GM18861 (cell line): Measurements from ENCODE around the gene PTBP3.
"Not testable (repeated sequence)": the region's sequence is repeated elsewhere in the genome, so short reads cannot be mapped to it uniquely, and the experiment has no call there.

Experiments
- ATAC-seq: cut with Tn5 transposase; IDR thresholded peaks from one replicate; pipeline ENCODE4 v1.9.1; 2021; ENCODE audit not compliant: unreplicated experiment

Gene PTBP3

GRCh38 chr9:112325127-112325526, 8.3 kb downstream of the PTBP3 start:
- no peak for ATAC-seq

- no peak for ATAC-seq
These were observed 10.0 kb downstream of the PTBP3 start for GRCh38 chr9:112323378-112323854.

- ATAC-seq: no peak
These were observed 10.6 kb downstream of the PTBP3 start for GRCh38 chr9:112322701-112323377.

DNA sequence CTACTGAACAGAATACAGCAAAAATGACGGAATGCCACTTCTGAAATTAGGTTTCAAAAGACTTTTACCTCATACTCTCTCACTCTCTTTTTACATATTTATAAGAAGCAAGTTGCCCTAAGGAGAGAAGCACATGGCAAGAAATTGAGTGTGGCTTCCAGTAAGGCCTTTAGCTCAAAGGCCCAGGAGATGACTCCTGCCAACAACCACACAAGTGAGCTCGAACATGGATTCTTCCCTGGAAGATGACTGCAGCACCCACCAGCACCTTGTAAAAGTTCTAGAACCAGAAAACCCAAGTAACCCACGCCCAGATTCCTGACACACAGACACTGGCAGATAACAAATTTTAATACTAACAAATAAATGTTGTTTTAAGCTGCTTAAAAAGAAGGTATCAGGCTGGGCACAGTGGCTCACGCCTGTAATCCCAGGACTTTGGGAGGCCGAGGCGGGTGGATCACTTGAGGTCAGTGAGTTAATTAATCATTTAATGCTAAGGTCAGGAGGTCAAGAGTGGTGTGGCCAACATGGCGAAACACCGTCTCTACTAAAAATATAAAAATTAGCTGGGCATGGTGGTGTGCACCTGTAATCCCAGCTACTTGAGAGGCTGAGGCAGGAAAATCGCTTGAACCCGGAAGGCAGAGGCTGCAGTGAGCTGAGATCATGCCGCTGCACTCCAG, 17.0 kb downstream of the PTBP3 start:
- no peak for ATAC-seq

DNA sequence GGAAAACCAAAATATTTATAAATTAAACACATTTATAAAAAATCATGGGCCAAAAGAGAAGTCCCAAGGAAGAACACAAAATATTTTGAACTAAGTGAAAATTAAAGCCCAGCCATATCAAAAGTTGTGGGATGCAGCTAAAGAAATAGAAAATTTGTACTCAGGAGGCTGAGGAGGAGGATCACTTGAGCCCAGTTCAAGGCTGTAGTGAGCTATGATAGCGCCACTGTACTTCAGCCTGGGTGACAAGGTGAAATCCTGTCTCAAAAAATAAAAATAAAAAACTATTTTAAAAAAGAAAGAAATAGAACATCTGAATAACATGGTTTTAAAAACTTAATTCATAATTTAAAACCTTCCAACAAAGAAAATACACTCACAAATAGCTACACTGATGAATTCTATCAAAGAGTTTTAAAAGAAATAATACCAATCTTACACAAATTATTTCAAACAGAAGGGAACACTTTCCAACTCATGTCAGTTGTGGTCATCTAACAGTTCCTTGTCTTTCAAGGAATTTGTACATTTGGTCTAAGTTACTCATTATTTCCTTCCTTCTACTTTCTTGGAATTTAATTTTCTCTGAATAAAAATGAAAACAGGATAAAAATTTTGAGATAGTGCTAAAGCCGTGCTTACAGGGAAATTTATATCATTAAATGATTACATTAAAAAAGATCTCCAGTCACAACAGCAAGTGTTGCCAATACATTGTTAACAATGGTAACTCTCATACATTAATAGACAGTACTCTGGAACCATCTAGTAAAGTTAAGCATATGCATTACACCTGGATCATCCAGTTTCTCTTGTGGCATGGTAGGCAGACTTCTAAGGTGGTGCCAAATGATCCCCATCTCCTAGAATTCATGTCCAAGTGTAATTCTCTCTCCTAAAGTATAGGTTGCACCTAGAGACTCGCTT, 17.8 kb downstream of the PTBP3 start:
- no peak for ATAC-seq

GRCh38 chr9:112312139-112312538, 21.3 kb downstream of the PTBP3 start:
- ATAC-seq: no peak

DNA sequence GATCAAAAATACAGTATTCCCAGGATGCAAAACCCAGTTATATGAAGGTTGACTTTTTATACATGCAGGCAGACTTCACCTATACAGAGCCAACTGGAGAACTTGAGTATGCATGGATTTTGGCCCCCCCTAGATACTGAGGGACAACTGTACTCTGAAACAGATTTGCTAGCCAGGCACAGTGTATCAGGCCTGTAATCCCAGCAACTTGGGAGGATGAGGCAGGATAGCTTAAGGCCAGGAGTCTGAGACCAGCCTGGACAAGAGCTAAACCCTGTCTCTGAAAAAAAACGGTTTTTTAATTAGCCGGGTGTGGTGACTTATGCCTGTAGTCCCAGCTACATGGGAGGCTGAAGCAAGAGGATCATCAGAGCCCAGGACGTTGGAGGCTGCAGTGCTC, 21.9 kb downstream of the PTBP3 start:
- no peak for ATAC-seq

DNA sequence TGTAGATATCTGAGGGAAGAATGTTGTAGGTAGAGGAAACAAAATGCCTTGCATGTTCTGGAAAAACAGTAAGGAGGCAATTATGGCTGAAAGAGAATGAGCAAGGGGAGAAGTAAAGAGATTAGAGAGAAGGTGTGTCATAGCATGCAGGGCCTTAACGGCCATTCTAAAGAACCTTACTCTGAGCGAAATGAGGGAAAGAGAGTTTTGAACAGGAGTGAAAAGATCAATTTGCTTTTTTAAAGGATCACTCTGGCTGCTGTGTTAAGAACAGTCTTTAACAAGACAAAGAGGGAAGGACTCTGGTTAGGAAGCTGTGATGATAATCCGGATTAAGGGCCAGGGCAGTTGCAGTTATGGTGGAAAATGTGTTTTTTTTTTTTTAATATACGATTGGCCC, 22.6 kb downstream of the PTBP3 start:
- ATAC-seq: no peak

- no peak for ATAC-seq
These were observed 24.8 kb downstream of the PTBP3 start for GRCh38 chr9:112308588-112308987.

DNA sequence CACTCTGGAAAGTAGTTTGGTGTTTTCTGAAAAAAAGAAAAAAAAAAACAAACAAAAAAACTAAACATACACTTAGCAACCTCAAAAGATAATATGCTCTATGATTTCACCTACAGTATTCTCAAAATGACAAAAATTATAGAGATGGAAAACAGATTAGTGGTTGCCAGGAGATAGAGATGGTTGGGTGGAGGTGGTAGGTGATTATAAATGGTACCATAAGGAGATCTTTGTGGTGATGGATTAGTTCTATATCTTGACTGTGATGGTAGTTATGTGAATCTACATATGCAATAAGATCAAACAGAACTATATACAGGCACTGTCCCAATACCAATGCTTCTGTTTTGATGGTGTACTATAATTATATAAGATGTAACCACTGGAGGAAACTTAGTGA, 32.0 kb downstream of the PTBP3 start:
- ATAC-seq: no peak

- no peak for ATAC-seq
These were observed 33.9 kb downstream of the PTBP3 start for GRCh38 chr9:112299514-112299913.

DNA sequence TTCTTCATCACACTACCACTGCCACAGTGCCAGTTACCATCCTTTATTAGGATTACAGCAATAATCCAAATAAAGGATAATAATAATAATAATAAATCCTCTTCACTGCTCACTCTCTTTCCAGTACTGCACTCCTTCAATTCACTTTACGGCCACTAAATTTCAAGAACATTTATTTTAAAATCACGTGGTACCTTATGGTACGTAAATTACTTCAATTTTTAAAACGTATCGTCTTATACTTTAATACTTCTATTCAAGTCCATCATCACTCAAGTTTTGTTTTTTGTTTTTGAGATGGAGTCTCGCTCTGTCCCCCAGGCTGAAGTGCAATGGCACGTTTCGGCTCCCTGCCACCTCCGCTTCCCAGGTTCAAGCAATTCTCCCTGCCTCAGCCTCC, 36.5 kb downstream of the PTBP3 start:
- no peak for ATAC-seq

- ATAC-seq: no peak
These were observed 38.2 kb downstream of the PTBP3 start for GRCh38 chr9:112295174-112295573.

DNA sequence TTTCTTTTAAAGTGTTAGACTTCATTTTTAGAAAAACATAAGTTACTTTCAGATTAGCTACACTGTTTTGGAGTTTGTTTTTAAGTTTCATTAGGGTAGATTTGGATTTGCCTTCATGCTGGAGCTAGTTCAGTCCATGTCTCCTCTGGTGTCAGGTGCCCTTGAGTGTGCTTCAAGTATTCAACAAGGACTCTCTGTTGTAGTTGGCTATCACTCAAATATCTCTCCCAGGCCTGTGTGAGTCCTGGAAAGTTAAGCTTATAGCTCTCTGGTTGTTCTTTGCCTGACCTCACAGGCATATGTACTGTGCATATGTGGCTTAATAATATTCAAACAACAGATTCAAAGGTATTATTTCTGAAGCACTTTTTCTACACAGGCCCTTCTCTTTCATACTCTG, 45.4 kb downstream of the PTBP3 start:
- no peak for ATAC-seq

DNA sequence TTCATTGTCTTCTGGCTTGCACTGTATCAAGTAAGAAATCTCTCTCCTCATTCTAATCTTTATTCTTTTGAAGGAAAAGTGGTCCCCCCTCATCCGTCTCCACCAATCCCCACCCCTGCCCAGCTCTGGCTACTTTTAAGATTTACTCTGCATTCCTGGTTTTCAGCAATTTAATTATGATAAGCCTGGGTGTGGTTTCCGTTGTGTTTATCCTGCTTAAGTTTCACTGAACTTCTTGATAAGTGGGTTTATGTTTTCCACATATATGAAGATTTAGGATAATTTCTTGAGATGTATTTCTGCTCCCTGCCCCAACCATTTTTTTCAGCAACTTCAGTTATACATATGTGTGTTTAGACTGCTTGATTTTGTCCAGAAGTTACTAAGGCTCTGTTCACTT, 46.5 kb downstream of the PTBP3 start:
- ATAC-seq: no peak

DNA sequence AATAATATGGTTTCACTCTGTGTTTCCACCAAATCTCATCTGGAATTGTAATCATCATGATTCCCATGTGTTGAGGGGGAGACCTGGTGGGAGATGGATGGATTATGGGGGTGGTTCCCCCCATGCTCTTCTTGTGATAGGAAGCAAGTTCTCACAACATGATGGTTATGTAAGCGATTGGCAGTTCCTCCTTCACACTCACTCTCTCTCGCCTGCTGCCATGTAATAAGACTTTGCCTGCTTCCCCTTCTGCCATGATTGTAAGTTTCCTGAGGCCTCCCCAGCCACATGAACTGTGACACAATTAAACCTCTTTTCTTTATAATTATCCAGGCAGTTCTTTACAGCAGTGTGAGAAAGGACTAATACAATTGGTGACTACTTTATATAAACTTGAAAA, 48.4 kb downstream of the PTBP3 start:
- no peak for ATAC-seq

- ATAC-seq: no peak
These were observed 49.7 kb downstream of the PTBP3 start for GRCh38 chr9:112283582-112284253.

DNA sequence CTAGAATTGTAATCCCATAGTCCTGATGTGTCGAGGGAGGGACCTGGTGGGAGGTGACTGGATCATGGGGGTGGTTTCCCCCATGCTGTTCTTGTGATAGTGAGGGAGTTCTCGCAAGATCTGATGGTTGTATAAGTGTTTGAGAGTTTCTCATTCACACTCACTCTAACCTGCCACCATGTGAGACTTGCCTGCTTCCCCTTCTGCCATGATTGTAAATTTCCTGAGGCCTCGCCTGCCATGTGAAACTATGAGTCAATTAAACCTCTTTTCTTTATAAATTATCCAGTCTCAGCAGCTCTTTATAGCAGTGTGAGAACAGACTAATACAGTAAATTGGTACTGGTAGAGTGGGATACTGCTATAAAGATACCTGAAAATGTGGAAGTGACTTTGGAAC, 50.6 kb downstream of the PTBP3 start:
- not testable (repeated sequence) for ATAC-seq

GRCh38 chr9:112280904-112281303, 52.5 kb downstream of the PTBP3 start:
- no peak for ATAC-seq

- no peak for ATAC-seq
These were observed 53.9 kb downstream of the PTBP3 start for GRCh38 chr9:112279501-112279900.

- ATAC-seq: no peak
These were observed 55.3 kb downstream of the PTBP3 start for GRCh38 chr9:112278152-112278551.
